Measurements from ENCODE around the gene CNTNAP2. TPM values are rescaled to one million over a fixed set of nuclear protein-coding genes. Genes with fewer than 3 reads are reported as not detected.

Gene CNTNAP2
- total RNA-seq, 2 donors from 2014 or later = 171 to 228 TPM

DNA sequence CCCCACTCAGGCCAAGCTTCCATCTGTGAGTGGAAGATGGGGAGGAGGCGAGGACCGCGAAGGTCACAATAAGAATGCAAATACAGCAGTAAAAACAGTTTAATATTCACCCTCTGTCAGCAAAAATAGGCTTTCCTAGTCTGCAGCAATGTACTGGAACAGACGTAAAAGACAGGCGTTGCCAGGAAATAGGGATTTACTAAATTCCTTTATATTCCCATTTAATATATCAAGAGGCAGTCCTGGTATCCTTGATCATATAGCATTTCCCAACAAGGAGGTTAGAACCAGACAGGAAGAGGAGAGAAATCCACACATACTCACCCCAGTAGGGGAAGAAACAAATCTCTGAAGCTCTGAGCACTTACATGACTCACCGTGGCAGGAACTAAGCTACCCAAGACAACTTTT lies 1419.1 kb downstream of the CNTNAP2 start:
- H3K4me3 Mint-ChIP-seq = no peak overlapping the region
- H3K9me3 ChIP-seq (ENCODE audit: control insufficient read depth, low read length) = no peaks in the 10 kb centered on the region
- H3K36me3 Mint-ChIP-seq (ENCODE audit: low read depth) = no peaks in the 10 kb centered on the region
- no peak for TF ChIP-seq CTCF (conservative IDR thresholded peaks at IDR 0.05)
- no peak overlapping the region for H3K27ac Mint-ChIP-seq
- no peak for DNase-seq
- H3K27me3 Mint-ChIP-seq (ENCODE audit: insufficient read depth) = no peaks in the 10 kb centered on the region
- no peaks in the 10 kb centered on the region for H3K36me3 ChIP-seq (ENCODE audit: control insufficient read depth, insufficient read depth, low read length)
- H3K4me1 ChIP-seq (ENCODE audit: control insufficient read depth, insufficient read depth, low read length) = no peaks in the 10 kb centered on the region
- H3K4me3 ChIP-seq (ENCODE audit: low read length) = no peak overlapping the region
- H3K9me3 Mint-ChIP-seq = peaks cover 7% of the 10 kb centered on the region
- H3K9ac ChIP-seq (ENCODE audit: extremely low read depth, low read length, poor library complexity, severe bottlenecking) = no peak overlapping the region
- 90 to 93% methylated on average over 1 to 6 of the region's 6 CpGs for whole genome bisulfite sequencing, 2 experiments (ENCODE audit: insufficient coverage in 1 of 2, insufficient read length in 1 of 2)
- H3K4me1 Mint-ChIP-seq = no peaks in the 10 kb centered on the region
- H3K27ac ChIP-seq (ENCODE audit: low read depth, low read length) = no peak overlapping the region
- no peaks in the 10 kb centered on the region for H3K27me3 ChIP-seq (ENCODE audit: control insufficient read depth, insufficient read depth, low read length, poor library complexity, severe bottlenecking)

GRCh38 chr7:147539685-147540084 lies 1423.1 kb downstream of the CNTNAP2 start:
- H3K9me3 Mint-ChIP-seq = peaks cover 33% of the 10 kb centered on the region
- H3K9ac ChIP-seq (ENCODE audit: extremely low read depth, low read length, poor library complexity, severe bottlenecking) = no peak overlapping the region
- H3K27ac Mint-ChIP-seq = no peak overlapping the region
- no peak for DNase-seq
- H3K27ac ChIP-seq (ENCODE audit: low read depth, low read length) = no peak overlapping the region
- H3K27me3 ChIP-seq (ENCODE audit: control insufficient read depth, insufficient read depth, low read length, poor library complexity, severe bottlenecking) = no peaks in the 10 kb centered on the region
- H3K27me3 Mint-ChIP-seq (ENCODE audit: insufficient read depth) = no peaks in the 10 kb centered on the region
- TF ChIP-seq CTCF (conservative IDR thresholded peaks at IDR 0.05) = no peak
- no peaks in the 10 kb centered on the region for H3K4me1 ChIP-seq (ENCODE audit: control insufficient read depth, insufficient read depth, low read length)
- H3K4me1 Mint-ChIP-seq = no peaks in the 10 kb centered on the region
- no peak overlapping the region for H3K4me3 ChIP-seq (ENCODE audit: low read length)
- H3K36me3 Mint-ChIP-seq (ENCODE audit: low read depth) = no peaks in the 10 kb centered on the region
- 89 to 90% methylated on average over 1 to 2 of the region's 2 CpGs for WGBS, 2 experiments (ENCODE audit: insufficient coverage in 1 of 2, insufficient read length in 1 of 2)
- peaks cover 28% of the 10 kb centered on the region for H3K9me3 ChIP-seq (ENCODE audit: control insufficient read depth, low read length)
- no peak overlapping the region for H3K4me3 Mint-ChIP-seq
- no peaks in the 10 kb centered on the region for H3K36me3 ChIP-seq (ENCODE audit: control insufficient read depth, insufficient read depth, low read length)

- no peaks in the 10 kb centered on the region for H3K27me3 Mint-ChIP-seq (ENCODE audit: insufficient read depth)
- DNase-seq = no peak
- Histone ChIP-seq H3K27ac (ENCODE audit: low read depth, low read length) (no peak overlapping the region), H3K4me1 (ENCODE audit: control insufficient read depth, insufficient read depth, low read length) (no peaks in the 10 kb centered on the region), H3K27me3 (ENCODE audit: control insufficient read depth, insufficient read depth, low read length, poor library complexity, severe bottlenecking) (no peaks in the 10 kb centered on the region), H3K36me3 (ENCODE audit: control insufficient read depth, insufficient read depth, low read length) (no peaks in the 10 kb centered on the region), H3K9ac (ENCODE audit: extremely low read depth, low read length, poor library complexity, severe bottlenecking) (no peak overlapping the region), H3K4me3 (ENCODE audit: low read length) (no peak overlapping the region), H3K9me3 (ENCODE audit: control insufficient read depth, low read length) (peaks cover 35% of the 10 kb centered on the region)
- H3K4me1 Mint-ChIP-seq = no peaks in the 10 kb centered on the region
- H3K4me3 Mint-ChIP-seq = no peak overlapping the region
- no peak for TF ChIP-seq CTCF (conservative IDR thresholded peaks at IDR 0.05)
- peaks cover 39% of the 10 kb centered on the region for H3K9me3 Mint-ChIP-seq
- H3K36me3 Mint-ChIP-seq (ENCODE audit: low read depth) = peaks cover 2% of the 10 kb centered on the region
- H3K27ac Mint-ChIP-seq = no peak overlapping the region
- 96 to 100% methylated on average over 5 to 6 of the region's 6 CpGs for WGBS, 2 experiments (ENCODE audit: insufficient coverage in 1 of 2, insufficient read length in 1 of 2)
Measured at GRCh38 chr7:147540743-147541142, 1424.1 kb downstream of the CNTNAP2 start.
